ENCODE measurements around the gene PPARA. TPM values are rescaled to one million over a fixed set of nuclear protein-coding genes. Genes with fewer than 3 reads are reported as not detected.

Gene PPARA
- total RNA-seq, 1 donor from 2014 or later, result 101 TPM

Other genes with a start within 250 kb of the PPARA start
- not detected for gene WNT7B, start 173.4 kb upstream of the PPARA start, total RNA-seq
- gene CDPF1, start 99.8 kb downstream of the PPARA start, total RNA-seq, result 6.4 TPM
- gene PKDREJ, start 112.8 kb downstream of the PPARA start, total RNA-seq, result 0.08 TPM
- gene TTC38, start 117.5 kb downstream of the PPARA start, total RNA-seq, result 25.4 TPM
- 0.25 TPM for gene GTSE1, start 146.3 kb downstream of the PPARA start, total RNA-seq
- 42.0 TPM for gene TRMU, start 185.2 kb downstream of the PPARA start, total RNA-seq

All from left ventricle myocardium inferior (tissue), 1 donor.